Measurements from ENCODE around the gene GIMAP6. TPM values are rescaled to one million over a fixed set of nuclear protein-coding genes. Genes with fewer than 3 reads are reported as not detected.
"Not testable (repeated sequence)": the region's sequence is repeated elsewhere in the genome, so short reads cannot be mapped to it uniquely, and the experiment has no call there.

Gene GIMAP6
- total RNA-seq, 2 experiments from 2014 or later, result 28.9 to 30.2 TPM

- DNase-seq, result no peak
- ChIA-PET CTCF (no interaction called here), POLR2A (no interaction called here)
- peaks cover 31% of the 10 kb centered on the region for H3K9me3 Mint-ChIP-seq
- intact Hi-C loops (cut with micrococcal nuclease), result no loop called here
- H3K27me3 Mint-ChIP-seq, result no peaks in the 10 kb centered on the region
- no peak overlapping the region for H3K27ac Mint-ChIP-seq
- no peak overlapping the region for H3K4me3 Mint-ChIP-seq
- H3K36me3 Mint-ChIP-seq, result peaks cover 20% of the 10 kb centered on the region
- H3K4me1 Mint-ChIP-seq (ENCODE audit: low read depth), result peaks cover 27% of the 10 kb centered on the region
These were observed 10.7 kb upstream of the GIMAP6 start for GRCh38 chr7:150642926-150643325.

GRCh38 chr7:150641854-150642253 is 9.7 kb upstream of the GIMAP6 start:
- Mint-ChIP-seq H3K4me3 (no peak overlapping the region), H3K4me1 (ENCODE audit: low read depth) (peaks cover 35% of the 10 kb centered on the region), H3K27me3 (no peaks in the 10 kb centered on the region), H3K9me3 (peaks cover 34% of the 10 kb centered on the region), H3K36me3 (peaks cover 28% of the 10 kb centered on the region), H3K27ac (no peak overlapping the region)
- ChIA-PET POLR2A (no interaction called here), CTCF (no interaction called here)
- DNase-seq, result no peak
- intact Hi-C loops (cut with micrococcal nuclease), result no loop called here

- intact Hi-C loops (cut with micrococcal nuclease), result loop anchor here (2.0 to 5.0 kb wide), 4 partner anchors 35 to 117 kb away; no protein-coding TSS in a partner anchor
- Mint-ChIP-seq H3K36me3 (peaks cover 63% of the 10 kb centered on the region), H3K4me1 (ENCODE audit: low read depth) (peaks cover 69% of the 10 kb centered on the region), H3K27ac (peak overlapping the region; percentile 80), H3K27me3 (no peaks in the 10 kb centered on the region), H3K4me3 (no peak overlapping the region), H3K9me3 (peaks cover 41% of the 10 kb centered on the region)
- ChIA-PET CTCF (interaction anchor here (3.2 kb wide), 1 partner anchor 185 kb away, joined by 11 read pairs; no protein-coding TSS in a partner anchor), POLR2A (no interaction called here)
- no peak for DNase-seq
These were observed 1.7 kb upstream of the GIMAP6 start for GRCh38 chr7:150633926-150634325.

GRCh38 chr7:150631084-150631826 is 930 bp downstream of the GIMAP6 start:
- H3K27me3 Mint-ChIP-seq, result no peaks in the 10 kb centered on the region
- DNase-seq, result peak; percentile 66
- POLR2A ChIA-PET, result interaction anchor here (1.1 to 2.6 kb wide), 10 partner anchors 10 to 181 kb away, joined by 3 to 13 read pairs (median 5); partner anchors contain the start of genes GIMAP1, GIMAP2, GIMAP5 and GIMAP8
- peaks cover 67% of the 10 kb centered on the region for H3K36me3 Mint-ChIP-seq
- H3K4me1 Mint-ChIP-seq (ENCODE audit: low read depth), result peaks cover 76% of the 10 kb centered on the region
- CTCF ChIA-PET, result interaction anchor here (0.7 to 3.2 kb wide), 7 partner anchors 30 to 182 kb away, joined by 3 to 11 read pairs (median 3); partner anchors contain the start of gene GIMAP5
- H3K27ac Mint-ChIP-seq, result peak overlapping the region; percentile 97
- intact Hi-C loops (cut with micrococcal nuclease), result loop anchor here (5.0 kb wide), 1 partner anchor 114 kb away; no protein-coding TSS in a partner anchor
- H3K9me3 Mint-ChIP-seq, result peaks cover 26% of the 10 kb centered on the region
- peak overlapping the region; percentile 93 for H3K4me3 Mint-ChIP-seq

GRCh38 chr7:150629347-150629746 is 2.8 kb downstream of the GIMAP6 start:
- H3K4me3 Mint-ChIP-seq, result no peak overlapping the region
- H3K27me3 Mint-ChIP-seq, result no peaks in the 10 kb centered on the region
- DNase-seq, result no peak
- peaks cover 13% of the 10 kb centered on the region for H3K9me3 Mint-ChIP-seq
- peaks cover 74% of the 10 kb centered on the region for H3K36me3 Mint-ChIP-seq
- POLR2A ChIA-PET, result interaction anchor here (0.8 kb wide), 1 partner anchor 39 kb away, joined by 3 read pairs; no protein-coding TSS in a partner anchor
- CTCF ChIA-PET, result no interaction called here
- intact Hi-C loops (cut with micrococcal nuclease), result no loop called here
- H3K27ac Mint-ChIP-seq, result no peak overlapping the region
- H3K4me1 Mint-ChIP-seq (ENCODE audit: low read depth), result peaks cover 72% of the 10 kb centered on the region

GRCh38 chr7:150627959-150628358 is 4.2 kb downstream of the GIMAP6 start:
- POLR2A ChIA-PET, result no interaction called here
- no peak for DNase-seq
- Mint-ChIP-seq H3K36me3 (peaks cover 82% of the 10 kb centered on the region), H3K27me3 (no peaks in the 10 kb centered on the region), H3K27ac (no peak overlapping the region), H3K9me3 (peaks cover 13% of the 10 kb centered on the region), H3K4me1 (ENCODE audit: low read depth) (peaks cover 71% of the 10 kb centered on the region), H3K4me3 (no peak overlapping the region)
- intact Hi-C loops (cut with micrococcal nuclease), result no loop called here
- CTCF ChIA-PET, result no interaction called here

- H3K9me3 Mint-ChIP-seq, result peaks cover 13% of the 10 kb centered on the region
- peaks cover 77% of the 10 kb centered on the region for H3K36me3 Mint-ChIP-seq
- DNase-seq, result no peak
- peaks cover 74% of the 10 kb centered on the region for H3K4me1 Mint-ChIP-seq (ENCODE audit: low read depth)
- H3K4me3 Mint-ChIP-seq, result no peak overlapping the region
- no peak overlapping the region for H3K27ac Mint-ChIP-seq
- ChIA-PET POLR2A (interaction anchor here (1.0 kb wide), 1 partner anchor 129 kb away, joined by 3 read pairs; no protein-coding TSS in a partner anchor), CTCF (no interaction called here)
- no peaks in the 10 kb centered on the region for H3K27me3 Mint-ChIP-seq
- intact Hi-C loops (cut with micrococcal nuclease), result no loop called here
These were observed 5.5 kb downstream of the GIMAP6 start for GRCh38 chr7:150626696-150627095.

GRCh38 chr7:150621376-150621775 is 10.8 kb downstream of the GIMAP6 start:
- intact Hi-C loops (cut with micrococcal nuclease), result loop anchor here (1.0 to 2.0 kb wide), 9 partner anchors 11 to 173 kb away; partner anchors contain the start of gene GIMAP6
- CTCF ChIA-PET, result interaction anchor here (0.6 to 2.4 kb wide), 5 partner anchors 53 to 172 kb away, joined by 3 to 6 read pairs (median 4); partner anchors contain the start of gene GIMAP2
- H3K27ac Mint-ChIP-seq, result peak overlapping the region; percentile 95
- H3K9me3 Mint-ChIP-seq, result peaks cover 14% of the 10 kb centered on the region
- POLR2A ChIA-PET, result interaction anchor here (0.9 to 3.2 kb wide), 10 partner anchors 9 to 135 kb away, joined by 3 to 13 read pairs (median 4); partner anchors contain the start of genes GIMAP2, GIMAP5 and GIMAP6
- peaks cover 31% of the 10 kb centered on the region for H3K36me3 Mint-ChIP-seq
- H3K4me1 Mint-ChIP-seq (ENCODE audit: low read depth), result peaks cover 62% of the 10 kb centered on the region
- DNase-seq, result peak; percentile 52
- H3K27me3 Mint-ChIP-seq, result no peaks in the 10 kb centered on the region
- peak overlapping the region; percentile 29 for H3K4me3 Mint-ChIP-seq

- no peak for DNase-seq
- POLR2A ChIA-PET, result interaction anchor here (0.9 to 3.2 kb wide), 9 partner anchors 9 to 135 kb away, joined by 3 to 13 read pairs (median 4); partner anchors contain the start of genes GIMAP2, GIMAP5 and GIMAP6
- Mint-ChIP-seq H3K27me3 (no peaks in the 10 kb centered on the region), H3K4me1 (ENCODE audit: low read depth) (peaks cover 56% of the 10 kb centered on the region), H3K27ac (peak overlapping the region; percentile 95), H3K36me3 (peaks cover 26% of the 10 kb centered on the region), H3K4me3 (peak overlapping the region; percentile 29), H3K9me3 (peaks cover 14% of the 10 kb centered on the region)
- CTCF ChIA-PET, result interaction anchor here (0.6 to 2.4 kb wide), 4 partner anchors 65 to 172 kb away, joined by 3 to 6 read pairs (median 4); partner anchors contain the start of gene GIMAP2
- intact Hi-C loops (cut with micrococcal nuclease), result loop anchor here (1.0 to 2.0 kb wide), 9 partner anchors 10 to 172 kb away; partner anchors contain the start of gene GIMAP6
These were observed 11.4 kb downstream of the GIMAP6 start for GRCh38 chr7:150620617-150621371.

GRCh38 chr7:150620061-150620460 is 12.1 kb downstream of the GIMAP6 start:
- intact Hi-C loops (cut with micrococcal nuclease), result loop anchor here (2.0 kb wide), 3 partner anchors 33 to 171 kb away; no protein-coding TSS in a partner anchor
- no peak for DNase-seq

GRCh38 chr7:150615221-150615755 is 16.9 kb downstream of the GIMAP6 start:
- H3K4me1 Mint-ChIP-seq (ENCODE audit: low read depth), result peaks cover 55% of the 10 kb centered on the region
- peak overlapping the region; percentile 82 for H3K27ac Mint-ChIP-seq
- H3K27me3 Mint-ChIP-seq; H3K4me3 Mint-ChIP-seq; intact Hi-C loops (cut with micrococcal nuclease): not testable (repeated sequence)
- peaks cover 13% of the 10 kb centered on the region for H3K36me3 Mint-ChIP-seq
- H3K9me3 Mint-ChIP-seq, result peaks cover 24% of the 10 kb centered on the region
- peak; percentile 22 for DNase-seq
- POLR2A ChIA-PET, result interaction anchor here (1.4 kb wide), 1 partner anchor 16 kb away, joined by 3 read pairs; the partner anchor contains the start of gene GIMAP6
- CTCF ChIA-PET, result interaction anchor here (1.4 kb wide), 1 partner anchor 167 kb away, joined by 4 read pairs; no protein-coding TSS in a partner anchor

More at GRCh38 chr7:150620061-150620460, 12.1 kb downstream of the GIMAP6 start:
- peak overlapping the region; percentile 1 for H3K4me3 Mint-ChIP-seq
- peaks cover 54% of the 10 kb centered on the region for H3K4me1 Mint-ChIP-seq (ENCODE audit: low read depth)
- peaks cover 13% of the 10 kb centered on the region for H3K9me3 Mint-ChIP-seq
- ChIA-PET POLR2A (interaction anchor here (1.0 to 3.2 kb wide), 4 partner anchors 10 to 115 kb away, joined by 3 to 13 read pairs (median 5); partner anchors contain the start of gene GIMAP6), CTCF (no interaction called here)
- H3K27ac Mint-ChIP-seq, result peak overlapping the region; percentile 95
- H3K27me3 Mint-ChIP-seq, result no peaks in the 10 kb centered on the region
- H3K36me3 Mint-ChIP-seq, result peaks cover 18% of the 10 kb centered on the region

Measured in activated CD4-positive, alpha-beta memory T cell treated with anti-CD3 and anti-CD28 coated beads for 36 hours (primary cell).